Endothelial cell of umbilical vein (primary cell): Measurements from ENCODE around the gene CNTN3. TPM values are rescaled to one million over a fixed set of nuclear protein-coding genes. Genes with fewer than 3 reads are reported as not detected.
A peak's percentile ranks its signal among the peaks of the same experiment; 100 is the strongest.

Experiments
- Bru-seq: library from RNA; stranded (reverse); fragments of 400-500 nt; gene quantifications from one replicate; lab custom pipeline; 2021; lab: Mats Ljungman, UMichigan
- BruChase-seq, 2 experiments: library from RNA; stranded (reverse); fragments of 400-500 nt; gene quantifications; one replicate each; lab custom pipeline; 2021; lab: Mats Ljungman, UMichigan
- BruUV-seq: library from RNA; stranded (reverse); fragments of 400-500 nt; replicated peaks from 2 replicates; lab custom pipeline; 2021; lab: Mats Ljungman, UMichigan
- CTCF ChIA-PET: fragments of 300-600, 350-600 bp; sonication (Branson Sonifier 250); formaldehyde crosslinking; loops from one replicate; lab custom pipeline; 2021; ENCODE audit warnings: antibody characterized with exemption, inconsistent platforms; lab: Charles Lee
- POLR2A ChIA-PET: fragments of 300-600, 350-600 bp; sonication (Branson Sonifier 250); formaldehyde crosslinking; loops from one replicate; lab custom pipeline; 2021; ENCODE audit warnings: antibody characterized with exemption, inconsistent platforms; lab: Charles Lee
- DNase-seq: peaks from one replicate; pipeline ENCODE4 v3.0.0-alpha.2; 2011; ENCODE audit warnings: low read depth, low spot score
- FAIRE-seq: peaks from 2 replicates; lab custom pipeline; 2011; peaks lifted over from hg19 to GRCh38; lab: Jason Lieb, UNC
- H2AFZ ChIP-seq: 2 replicates; pipeline ENCODE4 v1.6.0; 2012; ENCODE audit warnings: low read depth, low read length, control low read depth, inconsistent platforms
- H3K27ac ChIP-seq: 2 replicates; pipeline ENCODE4 v1.5.1; 2011; ENCODE audit warnings: low read depth, mild to moderate bottlenecking, control low read depth, low read length, moderate library complexity; ENCODE audit not compliant: insufficient read depth
- H3K27me3 ChIP-seq, 2 experiments: 2 replicates each; pipeline versions ENCODE4 v1.6.0 to v1.6.1; 2011; ENCODE audit warnings: low read length in 2 of 2, mixed read lengths in 1 of 2; ENCODE audit not compliant: control insufficient read depth in 2 of 2, insufficient read depth in 2 of 2
- H3K36me3 ChIP-seq, 2 experiments: 2 replicates in 1 of 2; 3 replicates in 1 of 2; pipeline ENCODE4 v1.5.1; 2011; ENCODE audit warnings: low read length in 2 of 2, mild to moderate bottlenecking in 1 of 2, moderate library complexity in 1 of 2; ENCODE audit not compliant: control insufficient read depth in 2 of 2, insufficient read depth in 2 of 2; ENCODE audit errors: extremely low read depth in 1 of 2
- H3K4me1 ChIP-seq: 3 replicates; pipeline ENCODE4 v1.5.1; 2011; ENCODE audit warnings: mild to moderate bottlenecking, low read length; ENCODE audit not compliant: control insufficient read depth, insufficient read depth; ENCODE audit errors: extremely low read depth
- H3K4me2 ChIP-seq: 2 replicates; pipeline ENCODE4 v1.6.1; 2011; ENCODE audit warnings: low read length, control low read depth, mixed read lengths; ENCODE audit not compliant: insufficient read depth
- H3K4me3 ChIP-seq, 3 experiments: fragments of 200-600 bp in 1 of 3; sonication (generic), shearing (Covaris generic) in 1 of 3; replicated peaks in 1 of 3; 2 replicates each; pipeline ENCODE4 v1.5.1; 2011 to 2016; ENCODE audit warnings: control low read depth in 3 of 3, low read length in 3 of 3, mild to moderate bottlenecking in 2 of 3, inconsistent platforms in 1 of 3, low read depth in 1 of 3, moderate library complexity in 1 of 3; ENCODE audit not compliant: insufficient read depth in 1 of 3
- H3K79me2 ChIP-seq: 2 replicates; pipeline ENCODE4 v1.6.0; 2012; ENCODE audit warnings: low read length, inconsistent platforms; ENCODE audit not compliant: control insufficient read depth, insufficient read depth
- H3K9ac ChIP-seq: replicated peaks from 2 replicates; pipeline ENCODE3; 2011; ENCODE audit warnings: low read length, control low read depth; ENCODE audit not compliant: insufficient read depth; ENCODE audit errors: extremely low read depth
- H3K9me1 ChIP-seq: replicated peaks from 3 replicates; pipeline ENCODE4 v1.6.0; 2011; ENCODE audit warnings: mild to moderate bottlenecking, low read length; ENCODE audit not compliant: control insufficient read depth, insufficient read depth; ENCODE audit errors: extremely low read depth
- H3K9me3 ChIP-seq: replicated peaks from 2 replicates; pipeline ENCODE4 v1.5.1; 2012; ENCODE audit warnings: low read length, inconsistent platforms; ENCODE audit not compliant: control insufficient read depth, insufficient read depth
- H4K20me1 ChIP-seq: replicated peaks from 2 replicates; pipeline ENCODE3; 2011; ENCODE audit warnings: mild to moderate bottlenecking, low read length; ENCODE audit not compliant: control insufficient read depth, insufficient read depth; ENCODE audit errors: extremely low read depth
- CTCF ChIP-seq, 2 donors: IDR thresholded peaks; 1 replicate in 1 of 2; 2 replicates in 1 of 2; pipeline ENCODE4 v1.5.1; 2011; ENCODE audit warnings: low read length in 2 of 2, mild to moderate bottlenecking in 2 of 2, moderate library complexity in 2 of 2, control low read depth in 1 of 2, inconsistent platforms in 1 of 2, low read depth in 1 of 2; ENCODE audit not compliant: insufficient read depth in 1 of 2; ENCODE audit errors: extremely low read depth in 1 of 2
- EZH2 ChIP-seq: IDR thresholded peaks from 2 replicates; pipeline ENCODE4 v1.6.1; 2012; ENCODE audit warnings: borderline replicate concordance, low read depth, mild to moderate bottlenecking, moderate library complexity, low read length, inconsistent platforms; ENCODE audit not compliant: severe bottlenecking
- FOS ChIP-seq: IDR thresholded peaks from 2 replicates; pipeline ENCODE4 v1.6.1; 2011; ENCODE audit warnings: mild to moderate bottlenecking, low read length, moderate library complexity, borderline replicate concordance; ENCODE audit not compliant: insufficient read depth
- GATA2 ChIP-seq: IDR thresholded peaks from 2 replicates; pipeline ENCODE4 v1.7.0; 2011; ENCODE audit warnings: low read depth, mild to moderate bottlenecking, moderate library complexity, mixed read lengths, low read length; ENCODE audit not compliant: insufficient read length, insufficient read depth
- JUN ChIP-seq: IDR thresholded peaks from 2 replicates; pipeline ENCODE4 v1.6.1; 2011; ENCODE audit warnings: borderline replicate concordance, low read depth; ENCODE audit not compliant: insufficient read length, insufficient read depth
- MAX ChIP-seq: IDR thresholded peaks from 2 replicates; pipeline ENCODE4 v1.6.1; 2011; ENCODE audit not compliant: insufficient read depth, insufficient read length
- MYC ChIP-seq: IDR thresholded peaks from one replicate; pipeline ENCODE4 v1.6.1; 2011; ENCODE audit warnings: mild to moderate bottlenecking, low read depth, low read length
- POLR2A ChIP-seq: IDR thresholded peaks from 2 replicates; pipeline ENCODE4 v1.6.1; 2012; ENCODE audit warnings: low read depth, mild to moderate bottlenecking, control low read depth, low read length
- POLR2AphosphoS5 ChIP-seq: IDR thresholded peaks from 2 replicates; pipeline ENCODE4 v1.6.1; 2012; ENCODE audit warnings: low read depth, mild to moderate bottlenecking, control low read depth, low read length, moderate library complexity; ENCODE audit not compliant: insufficient read depth
- dilution Hi-C: fragments of 300-500 bp; cut with MboI; formaldehyde crosslinking; loops from one replicate; pipeline ENCODE4 v1.15.0; 2019; ENCODE audit warnings: low sequenced_read_pairs; ENCODE audit not compliant: extremely low pct_ligation_motif_present
- intact Hi-C: fragments of 100-400 bp; cut with micrococcal nuclease; formaldehyde crosslinking; loops from one replicate; pipeline ENCODE4 v1.10.0; 2022
- long read RNA-seq: library from polyadenylated mRNA; stranded (forward); transcript quantifications from one replicate; pipeline ENCODE4 v2.0.0, GENCODE V29; 2021
- polyA minus RNA-seq, 3 experiments: library from RNA; depleted of rRNA, polyadenylated mRNA; stranded (reverse); fragments of >200 nt; gene quantifications; 1 replicate in 1 of 3; 2 replicates in 2 of 3; pipeline ENCODE4 v1.2.3, GENCODE V29; 2011
- polyA plus RNA-seq, 4 experiments: library from polyadenylated mRNA; depleted of rRNA in 3 of 4; stranded (reverse) in 3 of 4; unstranded in 1 of 4; fragments of >200 nt; gene quantifications; 2 replicates each; pipeline versions ENCODE4 v1.2.1 to v1.2.3, GENCODE V29; 2011 to 2012; ENCODE audit warnings: missing spikeins in 1 of 4
- total RNA-seq: library from RNA; stranded (reverse); gene quantifications from 2 replicates; pipeline ENCODE4 v1.2.3, GENCODE V29; 2021

CNTN3 gene
- total RNA-seq (not detected in 2 replicates), polyA plus RNA-seq (0.03 and 0.08 TPM in 2 replicates), polyA minus RNA-seq (0.11 TPM in 1 of 2 replicates, not detected in the other), Bru-seq, nascent RNA (percentile 6 among the genes with signal in this experiment), BruChase-seq, experiment 1, labeled RNA remaining after a 6-hour chase (percentile 10 among the genes with signal in this experiment), BruChase-seq, experiment 2, labeled RNA remaining after a 2-hour chase (percentile 9 among the genes with signal in this experiment)
- polyA plus RNA-seq (2011; cell fraction: cytosol; rRNA removed), result not detected in 2 replicates
- 0.03 TPM in 1 of 2 replicates, not detected in the other for polyA plus RNA-seq (2011; cell fraction: nucleus; rRNA removed)
- polyA plus RNA-seq (2012), result not detected in 2 replicates
- polyA minus RNA-seq (2011; cell fraction: cytosol; rRNA and poly(A)+ RNA removed), result not detected
- polyA minus RNA-seq (2011; cell fraction: nucleus; rRNA and poly(A)+ RNA removed), result not detected in 2 replicates
- long read RNA-seq, result 0 reads

GRCh38 chr3:74614107-74614967 is at the start of gene CNTN3:
Gene CNTN3, minus strand, starts transcription at chr3:74614659. Its CDS starts 93,547 bp downstream, at chr3:74521112.
- H3K4me2 ChIP-seq, result no peak within 1 kb of the TSS
- no peak within 1 kb of the TSS for H2AFZ ChIP-seq
- FAIRE-seq (no peak), DNase-seq (no peak)
- H3K36me3 ChIP-seq, result no peaks in the 10 kb centered on the region
- H4K20me1 ChIP-seq, result no peaks in the 10 kb centered on the region
- TF ChIP-seq EZH2, result no peak
- TF ChIP-seq CTCF (IDR thresholded peaks at IDR 0.05; ENCODE audit: extremely low read depth in 1 of 2, insufficient read depth in 1 of 2, low read depth in 1 of 2, low read length in 2 of 2), result no peak
- TF ChIP-seq FOS, result no peak
- TF ChIP-seq POLR2AphosphoS5, result no peak
- no peak for TF ChIP-seq GATA2
- TF ChIP-seq MAX, result no peak
- TF ChIP-seq POLR2A, result no peak
- TF ChIP-seq MYC, result no peak
- TF ChIP-seq JUN, result no peak
- ChIA-PET CTCF (no interaction called here), POLR2A (no interaction called here)
- dilution Hi-C loops, result no loop called here
- peaks cover 0 to 3% of the 10 kb centered on the region in 2 experiments for H3K27me3 ChIP-seq
- no peaks in the 10 kb centered on the region for H3K9me3 ChIP-seq
- no peak within 1 kb of the TSS for H3K9ac ChIP-seq
- no peaks in the 10 kb centered on the region for H3K4me1 ChIP-seq
- H3K4me3 ChIP-seq, result no peak within 1 kb of the TSS
- no TSS peak for BruUV-seq
- no peak within 1 kb of the TSS for H3K27ac ChIP-seq
- H3K9me1 ChIP-seq, result no peaks in the 10 kb centered on the region
- H3K79me2 ChIP-seq, result no peaks in the 10 kb centered on the region
- intact Hi-C loops, result no loop called here
